ENCODE measurements around the gene ZNF865. TPM values are rescaled to one million over a fixed set of nuclear protein-coding genes. Genes with fewer than 3 reads are reported as not detected.

The ZNF865 gene
- total RNA-seq, 1 experiment from 2014 or later: 21.7 TPM

- TF ChIP-seq TEAD1 (CRISPR knock-in tag; IDR thresholded peaks at IDR 0.05): no peak
- TF ChIP-seq FOXJ3 (CRISPR knock-in tag; IDR thresholded peaks at IDR 0.05; ENCODE audit: borderline replicate concordance): no peak
- TF ChIP-seq SP1 (CRISPR knock-in tag; conservative IDR thresholded peaks at IDR 0.05): peak; percentile 70
- no peak for TF ChIP-seq TCF7 (CRISPR knock-in tag; IDR thresholded peaks at IDR 0.05; ENCODE audit: low read depth)
- no peak for TF ChIP-seq NR3C1 (CRISPR knock-in tag; conservative IDR thresholded peaks at IDR 0.05; ENCODE audit: low read depth)
- TF ChIP-seq, protein P1, sequence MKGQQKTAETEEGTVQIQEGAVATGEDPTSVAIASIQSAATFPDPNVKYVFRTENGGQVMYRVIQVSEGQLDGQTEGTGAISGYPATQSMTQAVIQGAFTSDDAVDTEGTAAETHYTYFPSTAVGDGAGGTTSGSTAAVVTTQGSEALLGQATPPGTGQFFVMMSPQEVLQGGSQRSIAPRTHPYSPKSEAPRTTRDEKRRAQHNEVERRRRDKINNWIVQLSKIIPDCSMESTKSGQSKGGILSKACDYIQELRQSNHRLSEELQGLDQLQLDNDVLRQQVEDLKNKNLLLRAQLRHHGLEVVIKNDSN (CRISPR knock-in tag; IDR thresholded peaks at IDR 0.05): no peak
- peak; percentile 76; the same call in 1 of the 2 replicates for TF ChIP-seq NFE2L1 (CRISPR knock-in tag; IDR thresholded peaks at IDR 0.05)
- TF ChIP-seq SMAD3 (CRISPR knock-in tag; IDR thresholded peaks at IDR 0.05; ENCODE audit: borderline replicate concordance): peak; percentile 62; the same call in 1 of the 2 replicates
- peak; percentile 43; the same call in 1 of the 2 replicates for TF ChIP-seq FOXK1 (CRISPR knock-in tag; IDR thresholded peaks at IDR 0.05)
- no peak for TF ChIP-seq CDX4 (CRISPR knock-in tag; IDR thresholded peaks at IDR 0.05; ENCODE audit: borderline replicate concordance)
- TF ChIP-seq JUN (CRISPR knock-in tag; IDR thresholded peaks at IDR 0.05): 0 out of 2 replicates have a peak, but pooled peaks have one; percentile 26
- TF ChIP-seq ZNF263 (CRISPR knock-in tag; IDR thresholded peaks at IDR 0.05; ENCODE audit: low read depth): no peak
- TF ChIP-seq, protein P2, sequence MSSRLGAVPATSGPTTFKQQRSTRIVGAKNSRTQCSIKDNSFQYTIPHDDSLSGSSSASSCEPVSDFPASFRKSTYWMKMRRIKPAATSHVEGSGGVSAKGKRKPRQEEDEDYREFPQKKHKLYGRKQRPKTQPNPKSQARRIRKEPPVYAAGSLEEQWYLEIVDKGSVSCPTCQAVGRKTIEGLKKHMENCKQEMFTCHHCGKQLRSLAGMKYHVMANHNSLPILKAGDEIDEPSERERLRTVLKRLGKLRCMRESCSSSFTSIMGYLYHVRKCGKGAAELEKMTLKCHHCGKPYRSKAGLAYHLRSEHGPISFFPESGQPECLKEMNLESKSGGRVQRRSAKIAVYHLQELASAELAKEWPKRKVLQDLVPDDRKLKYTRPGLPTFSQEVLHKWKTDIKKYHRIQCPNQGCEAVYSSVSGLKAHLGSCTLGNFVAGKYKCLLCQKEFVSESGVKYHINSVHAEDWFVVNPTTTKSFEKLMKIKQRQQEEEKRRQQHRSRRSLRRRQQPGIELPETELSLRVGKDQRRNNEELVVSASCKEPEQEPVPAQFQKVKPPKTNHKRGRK (CRISPR knock-in tag; IDR thresholded peaks at IDR 0.05; ENCODE audit: borderline replicate concordance): no peak
- TF ChIP-seq RELA (CRISPR knock-in tag; IDR thresholded peaks at IDR 0.05; ENCODE audit: borderline replicate concordance): no peak
- TF ChIP-seq, protein P3, sequence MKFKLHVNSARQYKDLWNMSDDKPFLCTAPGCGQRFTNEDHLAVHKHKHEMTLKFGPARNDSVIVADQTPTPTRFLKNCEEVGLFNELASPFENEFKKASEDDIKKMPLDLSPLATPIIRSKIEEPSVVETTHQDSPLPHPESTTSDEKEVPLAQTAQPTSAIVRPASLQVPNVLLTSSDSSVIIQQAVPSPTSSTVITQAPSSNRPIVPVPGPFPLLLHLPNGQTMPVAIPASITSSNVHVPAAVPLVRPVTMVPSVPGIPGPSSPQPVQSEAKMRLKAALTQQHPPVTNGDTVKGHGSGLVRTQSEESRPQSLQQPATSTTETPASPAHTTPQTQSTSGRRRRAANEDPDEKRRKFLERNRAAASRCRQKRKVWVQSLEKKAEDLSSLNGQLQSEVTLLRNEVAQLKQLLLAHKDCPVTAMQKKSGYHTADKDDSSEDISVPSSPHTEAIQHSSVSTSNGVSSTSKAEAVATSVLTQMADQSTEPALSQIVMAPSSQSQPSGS (CRISPR knock-in tag; IDR thresholded peaks at IDR 0.05; ENCODE audit: borderline replicate concordance, low read depth): no peak
- TF ChIP-seq OVOL2 (CRISPR knock-in tag; IDR thresholded peaks at IDR 0.05; ENCODE audit: borderline replicate concordance): no peak
- TF ChIP-seq NR1H2 (CRISPR knock-in tag; IDR thresholded peaks at IDR 0.05): no peak
- no peak for TF ChIP-seq ZNF317 (CRISPR knock-in tag; IDR thresholded peaks at IDR 0.05; ENCODE audit: borderline replicate concordance, low read depth)
- no peak for TF ChIP-seq TEAD4 (CRISPR knock-in tag; IDR thresholded peaks at IDR 0.05)
- no peak for TF ChIP-seq EMX1 (CRISPR knock-in tag; IDR thresholded peaks at IDR 0.05)
- no peak for TF ChIP-seq ZMAT4 (CRISPR knock-in tag; IDR thresholded peaks at IDR 0.05)
- TF ChIP-seq E2F1 (CRISPR knock-in tag; IDR thresholded peaks at IDR 0.05): no peak; the same call in 1 of the 2 replicates
- TF ChIP-seq ERG (CRISPR knock-in tag; IDR thresholded peaks at IDR 0.05): 0 out of 2 replicates have a peak, but pooled peaks have one; percentile 31
- no peak for TF ChIP-seq PREB (CRISPR knock-in tag; IDR thresholded peaks at IDR 0.05; ENCODE audit: borderline replicate concordance)
- TF ChIP-seq ATF6 (CRISPR knock-in tag; IDR thresholded peaks at IDR 0.05): no peak
- TF ChIP-seq CREB1 (CRISPR knock-in tag; IDR thresholded peaks at IDR 0.05): no peak
- TF ChIP-seq SOX15 (CRISPR knock-in tag; IDR thresholded peaks at IDR 0.05): no peak
- no peak for TF ChIP-seq ELF4 (CRISPR knock-in tag; IDR thresholded peaks at IDR 0.05; ENCODE audit: low read depth)
These were observed 37.8 kb downstream of the ZNF865 start, which contains the start of gene ZNF581 (continued) for GRCh38 chr19:55643003-55643886.
